SK-N-SH (cell line): Measurements from ENCODE around the gene MARCHF3. TPM values are rescaled to one million over a fixed set of nuclear protein-coding genes. Genes with fewer than 3 reads are reported as not detected.

ENCODE experiments used
- CTCF ChIA-PET: fragments of 300-600, 350-600 bp; formaldehyde crosslinking; extraction: SDS; loops from one replicate; lab custom pipeline; 2021; lab: Yijun Ruan, JAX
- POLR2A ChIA-PET: fragments of 350-600 bp; sonication (Branson Sonifier 250); formaldehyde crosslinking; extraction: SDS; loops from one replicate; lab custom pipeline; 2020; ENCODE audit warnings: antibody characterized with exemption, inconsistent platforms; lab: Yijun Ruan, JAX
- DNase-seq: peaks from one replicate; pipeline ENCODE4 v3.0.0; 2012
- H2AFZ ChIP-seq: fragments of 200-600 bp; sonication (generic); 2 replicates; pipeline ENCODE4 v1.8.1; 2016; ENCODE audit warnings: antibody characterized with exemption, mild to moderate bottlenecking, low read depth
- H3F3A ChIP-seq: fragments of 200-600 bp; sonication (generic); replicated peaks from 2 replicates; pipeline ENCODE3; 2016; ENCODE audit warnings: antibody characterized with exemption, mild to moderate bottlenecking; ENCODE audit not compliant: insufficient read depth
- H3K27ac ChIP-seq, 2 experiments: fragments of 200-500 bp in 1 of 2; fragments of 200-600 bp in 1 of 2; sonication (Bioruptor generic) in 1 of 2; sonication (generic), shearing (Covaris generic) in 1 of 2; 2 replicates each; pipeline versions ENCODE4 v1.5.1 to v1.6.1; 2014 to 2016; ENCODE audit warnings: low read depth in 2 of 2, inconsistent platforms in 1 of 2, low read length in 1 of 2, mild to moderate bottlenecking in 1 of 2, mixed read lengths in 1 of 2
- H3K27me3 ChIP-seq: fragments of 200-600 bp; sonication (generic), shearing (Covaris generic); 2 replicates; pipeline ENCODE4 v1.6.1; 2016; ENCODE audit warnings: mixed run types; ENCODE audit not compliant: insufficient read depth
- H3K36me3 ChIP-seq, 2 experiments: fragments of 200-500 bp in 1 of 2; fragments of 200-600 bp in 1 of 2; sonication (Bioruptor generic) in 1 of 2; sonication (generic) in 1 of 2; replicated peaks in 1 of 2; 2 replicates each; pipeline versions ENCODE3 to v1.5.1; 2014 to 2016; ENCODE audit warnings: low read length in 1 of 2, mild to moderate bottlenecking in 1 of 2; ENCODE audit not compliant: insufficient read depth in 2 of 2, control insufficient read depth in 1 of 2
- H3K4me1 ChIP-seq, 2 experiments: fragments of 200-500 bp in 1 of 2; fragments of 200-600 bp in 1 of 2; sonication (Bioruptor generic) in 1 of 2; sonication (generic), shearing (Covaris generic) in 1 of 2; 2 replicates each; pipeline versions ENCODE4 v1.5.1 to v1.6.1; 2014 to 2016; ENCODE audit warnings: low read depth in 1 of 2, low read length in 1 of 2, mixed run types in 1 of 2; ENCODE audit not compliant: insufficient read depth in 2 of 2, control insufficient read depth in 1 of 2
- H3K4me2 ChIP-seq: fragments of 200-600 bp; sonication (generic), shearing (Covaris generic); 2 replicates; pipeline ENCODE4 v1.6.1; 2017; ENCODE audit warnings: mixed run types
- H3K4me3 ChIP-seq, 2 experiments: fragments of 200-500 bp in 1 of 2; fragments of 200-600 bp in 1 of 2; sonication (Bioruptor generic) in 1 of 2; sonication (generic), shearing (Covaris generic) in 1 of 2; 2 replicates each; pipeline versions ENCODE4 v1.5.1 to v1.8.1; 2014 to 2016; ENCODE audit warnings: low read depth in 2 of 2, inconsistent platforms in 1 of 2, low read length in 1 of 2, mild to moderate bottlenecking in 1 of 2, mixed read lengths in 1 of 2, moderate library complexity in 1 of 2
- H3K79me2 ChIP-seq: fragments of 200-600 bp; sonication (generic); 2 replicates; pipeline ENCODE4 v1.8.1; 2017; ENCODE audit warnings: mild to moderate bottlenecking; ENCODE audit not compliant: insufficient read depth
- H3K9ac ChIP-seq: fragments of 200-600 bp; sonication (generic); 2 replicates; pipeline ENCODE4 v1.6.1; 2017; ENCODE audit warnings: mixed run types
- H3K9me2 ChIP-seq: fragments of 200-600 bp; sonication (generic); 2 replicates; pipeline ENCODE4 v1.6.1; 2017; ENCODE audit warnings: mixed run types
- H3K9me3 ChIP-seq: fragments of 200-600 bp; sonication (generic); 2 replicates; pipeline ENCODE4 v1.6.1; 2017; ENCODE audit warnings: mixed run types, mild to moderate bottlenecking, moderate library complexity
- H4K20me1 ChIP-seq: fragments of 200-600 bp; sonication (generic); 2 replicates; pipeline ENCODE4 v1.6.1; 2017; ENCODE audit warnings: mild to moderate bottlenecking, mixed run types; ENCODE audit not compliant: insufficient read depth
- CHD2 ChIP-seq: fragments of 150-350 bp; IDR thresholded peaks from 2 replicates; pipeline ENCODE4 v1.6.1; 2018; ENCODE audit warnings: low read length; ENCODE audit not compliant: partially characterized antibody
- CTCF ChIP-seq: fragments of 200-600 bp; sonication (generic); IDR thresholded peaks from 2 replicates; pipeline ENCODE4 v1.6.1; 2017; ENCODE audit warnings: antibody characterized with exemption, mild to moderate bottlenecking, moderate library complexity
- FOSL2 ChIP-seq: IDR thresholded peaks from 2 replicates; pipeline ENCODE4 v1.4.0; 2012; ENCODE audit warnings: low read depth, mild to moderate bottlenecking, moderate library complexity, borderline replicate concordance
- GABPA ChIP-seq: IDR thresholded peaks from 2 replicates; pipeline ENCODE4 v1.4.0; 2012; ENCODE audit warnings: low read depth, mild to moderate bottlenecking
- GATA2 ChIP-seq: sonication (generic); formaldehyde crosslinking; IDR thresholded peaks from 2 replicates; pipeline ENCODE4 v1.5.0; 2020; ENCODE audit warnings: mild to moderate bottlenecking, missing genetic modification reagents
- IRF3 ChIP-seq: fragments of 150-350 bp; IDR thresholded peaks from 2 replicates; pipeline ENCODE4 v1.6.1; 2016; ENCODE audit warnings: mild to moderate bottlenecking, low read depth, low read length
- JUND ChIP-seq: IDR thresholded peaks from 2 replicates; pipeline ENCODE4 v1.4.0; 2012
- MAX ChIP-seq: IDR thresholded peaks from 2 replicates; pipeline ENCODE4 v1.4.0; 2012; ENCODE audit warnings: low read depth
- MXI1 ChIP-seq: IDR thresholded peaks from 2 replicates; pipeline ENCODE4 v1.6.1; 2012; ENCODE audit warnings: mild to moderate bottlenecking, low read depth, low read length, improper control_type of control experiment
- POLR2AphosphoS5 ChIP-seq: IDR thresholded peaks from 2 replicates; pipeline ENCODE4 v1.6.1; 2012; ENCODE audit warnings: low read depth, low read length
- RAD21 ChIP-seq: IDR thresholded peaks from 2 replicates; pipeline ENCODE4 v1.6.1; 2012; ENCODE audit warnings: mild to moderate bottlenecking, low read length
- RCOR1 ChIP-seq: fragments of 150-350 bp; IDR thresholded peaks from 2 replicates; pipeline ENCODE4 v1.6.1; 2017; ENCODE audit warnings: antibody characterized with exemption, low read length
- RFX5 ChIP-seq: IDR thresholded peaks from 2 replicates; pipeline ENCODE4 v1.6.1; 2012; ENCODE audit warnings: mild to moderate bottlenecking, improper control_type of control experiment, low read length
- RXRA ChIP-seq: IDR thresholded peaks from 2 replicates; pipeline ENCODE4 v1.4.0; 2012; ENCODE audit warnings: low read depth, mild to moderate bottlenecking, borderline replicate concordance
- SMC3 ChIP-seq: IDR thresholded peaks from 2 replicates; pipeline ENCODE4 v1.6.1; 2012; ENCODE audit warnings: low read depth, low read length, improper control_type of control experiment
- TCF12 ChIP-seq: IDR thresholded peaks from 2 replicates; pipeline ENCODE4 v1.4.0; 2012
- YY1 ChIP-seq: IDR thresholded peaks from 2 replicates; pipeline ENCODE4 v1.4.0; 2012; ENCODE audit warnings: low read depth, mild to moderate bottlenecking
- WGBS: methylation state at CpG from one replicate; pipeline ENCODE4 v1.1.6; 2017; ENCODE audit warnings: low lambda C conversion rate; 5-methylcytosine and 5-hydroxymethylcytosine counted together
- polyA plus RNA-seq, 3 experiments: library from polyadenylated mRNA; depleted of rRNA; stranded (reverse); fragments of >200 nt; gene quantifications; 2 replicates each; pipeline ENCODE4 v1.2.3, GENCODE V29; 2012

The MARCHF3 gene
- polyA plus RNA-seq, 1 of the 3 experiments (the other 2 are of a cell fraction), result 21.5 TPM

- no peaks in the 10 kb centered on the region for H3K9me2 ChIP-seq
- no peak overlapping the region for H3K4me2 ChIP-seq
- H3K27ac ChIP-seq, result peak overlapping the region; percentile 17 to 97; a peak in 2 of 4 replicates
- no peaks in the 10 kb centered on the region for H3K9me3 ChIP-seq
- H4K20me1 ChIP-seq, result no peaks in the 10 kb centered on the region
- peaks cover 9% of the 10 kb centered on the region for H3F3A ChIP-seq
- no peak overlapping the region for H2AFZ ChIP-seq
- no peaks in the 10 kb centered on the region for H3K27me3 ChIP-seq
- TF ChIP-seq GABPA, result no peak
- TF ChIP-seq TCF12, result 0 out of 2 replicates have a peak, but pooled peaks have one; percentile 1
- no peak overlapping the region for H3K4me3 ChIP-seq
- peaks cover 0 to 53% of the 10 kb centered on the region in 2 experiments; a peak in 2 of 4 replicates for H3K4me1 ChIP-seq
- 70% methylated on average over 3 of the region's 3 CpGs for WGBS
- no peak overlapping the region for H3K9ac ChIP-seq
- peaks cover 0 to 7% of the 10 kb centered on the region in 2 experiments for H3K36me3 ChIP-seq
- POLR2A ChIA-PET, result no interaction called here
- CTCF ChIA-PET, result interaction anchor here (1.5 kb wide), 1 partner anchor 35 kb away, joined by 3 read pairs; no protein-coding TSS in a partner anchor
- DNase-seq, result no peak
- H3K79me2 ChIP-seq, result no peaks in the 10 kb centered on the region; the same call in 1 of the 2 replicates
Observed at GRCh38 chr5:126918615-126918957, 111.8 kb downstream of the MARCHF3 start.

- peak; percentile 77 for DNase-seq
- no peaks in the 10 kb centered on the region for H4K20me1 ChIP-seq
- H3K9me3 ChIP-seq, result no peaks in the 10 kb centered on the region
- H3F3A ChIP-seq, result peaks cover 9% of the 10 kb centered on the region
- ChIA-PET CTCF (interaction anchor here (1.1 to 1.5 kb wide), 2 partner anchors 22 to 35 kb away, joined by 3 read pairs; no protein-coding TSS in a partner anchor), POLR2A (no interaction called here)
- TF ChIP-seq CHD2 (peak; percentile 45), RXRA (0 out of 2 replicates have a peak, but pooled peaks have one; percentile 12), RCOR1 (peak; percentile 51; the same call in 1 of the 2 replicates), IRF3 (no peak), SMC3 (peak; percentile 12; the same call in 1 of the 2 replicates), MXI1 (peak; percentile 90), JUND (0 out of 2 replicates have a peak, but pooled peaks have one; percentile 7), YY1 (no peak), FOSL2 (0 out of 2 replicates have a peak, but pooled peaks have one; percentile 11), GABPA (no peak), TCF12 (peak; percentile 39; the same call in 1 of the 2 replicates), GATA2 (CRISPR knock-in tag) (peak; percentile 74), MAX (peak; percentile 44; the same call in 1 of the 2 replicates), POLR2AphosphoS5 (no peak), CTCF (no peak), RFX5 (peak; percentile 52; the same call in 1 of the 2 replicates), RAD21 (peak; percentile 35)
- 34% methylated on average over 9 of the region's 9 CpGs for WGBS
- H3K79me2 ChIP-seq, result no peaks in the 10 kb centered on the region; the same call in 1 of the 2 replicates
- no peaks in the 10 kb centered on the region for H3K27me3 ChIP-seq
- H3K9ac ChIP-seq, result no peak overlapping the region
- H3K9me2 ChIP-seq, result no peaks in the 10 kb centered on the region
- no peak overlapping the region; a peak in 1 of 4 replicates for H3K4me3 ChIP-seq
- H3K27ac ChIP-seq, result peak overlapping the region; percentile 17 to 97; a peak in 2 of 4 replicates
- H3K4me2 ChIP-seq, result peak overlapping the region; percentile 29; the same call in 1 of the 2 replicates
- peaks cover 0 to 7% of the 10 kb centered on the region in 2 experiments for H3K36me3 ChIP-seq
- H2AFZ ChIP-seq, result no peak overlapping the region
- peaks cover 0 to 54% of the 10 kb centered on the region in 2 experiments; a peak in 2 of 4 replicates for H3K4me1 ChIP-seq
Observed at GRCh38 chr5:126917918-126918614, 112.3 kb downstream of the MARCHF3 start.
